Breast epithelium (tissue), 3 donors: ENCODE measurements around the gene C1orf50.

Experiments used
- CTCF ChIP-seq, 3 donors: fragments of 450-650 bp; IDR thresholded peaks; one replicate each; pipeline ENCODE4 v1.5.1; 2016 to 2017; ENCODE audit warnings: antibody characterized with exemption in 3 of 3, mild to moderate bottlenecking in 3 of 3, moderate library complexity in 3 of 3
- POLR2AphosphoS5 ChIP-seq, 3 donors: sonication (generic); formaldehyde crosslinking; IDR thresholded peaks; one replicate each; pipeline ENCODE4 v1.6.1; 2017; ENCODE audit warnings: antibody characterized with exemption in 3 of 3

DNA sequence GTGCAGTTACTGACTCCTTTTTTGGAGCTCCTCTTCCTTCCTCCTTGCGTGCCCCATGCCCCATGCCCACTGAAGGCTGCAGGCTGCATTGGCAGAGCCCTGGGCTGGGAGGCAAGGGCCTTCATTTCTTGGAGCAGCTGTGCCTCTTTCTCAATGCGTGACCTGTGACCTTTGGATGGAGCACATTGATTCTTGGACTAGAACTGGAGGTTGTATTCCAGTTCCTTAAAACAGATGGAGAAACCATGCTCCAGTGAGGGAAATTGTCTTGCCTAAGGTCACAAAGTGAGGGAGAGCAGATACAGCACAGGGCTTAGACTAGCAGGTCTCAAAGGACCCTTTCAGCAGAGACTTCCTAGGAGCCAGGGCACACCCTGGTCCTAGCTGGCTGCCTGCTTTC, 26.8 kb downstream of the C1orf50 start:
- TF ChIP-seq CTCF (IDR thresholded peaks at IDR 0.05): no peak
- no peak for TF ChIP-seq POLR2AphosphoS5 (IDR thresholded peaks at IDR 0.05)
